Fibroblast of mammary gland (primary cell): Measurements from ENCODE around the gene CCDC169.

Source experiments
- DNase-seq: peaks from one replicate; pipeline ENCODE4 v3.0.0-alpha.2; 2010; ENCODE audit warnings: low read depth
- H3K4me3 ChIP-seq: 2 replicates; pipeline ENCODE4 v1.5.1; 2011; ENCODE audit warnings: low read depth, mild to moderate bottlenecking, low read length, moderate library complexity; ENCODE audit not compliant: control insufficient read depth
- TF ChIP-seq, protein P1 (sequence below): conservative IDR thresholded peaks from 2 replicates; pipeline ENCODE4 v1.5.1; 2011; ENCODE audit warnings: low read depth, low read length, inconsistent platforms; ENCODE audit not compliant: control insufficient read depth, insufficient read depth

The CCDC169 gene

DNA sequence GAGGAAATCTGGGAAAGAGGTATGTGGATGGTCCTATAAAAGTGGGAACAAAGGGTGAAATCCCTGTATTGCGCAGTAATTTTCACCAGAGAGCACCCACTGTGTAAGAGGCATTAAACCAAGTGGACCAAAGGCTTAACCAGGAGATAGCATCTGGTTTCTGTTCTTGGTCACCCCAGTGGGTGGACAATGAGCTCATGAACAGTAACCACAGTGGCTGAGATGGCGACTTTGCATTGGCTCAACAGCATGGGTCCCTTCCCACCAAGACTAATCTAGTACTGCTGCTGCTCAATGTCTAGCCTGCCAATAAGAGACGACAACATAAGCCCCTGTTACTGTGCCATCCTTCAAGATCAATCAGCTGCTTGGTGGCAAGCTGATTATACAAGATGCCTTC lies 36.6 kb downstream of the CCDC169 start:
- TF ChIP-seq, protein P1, sequence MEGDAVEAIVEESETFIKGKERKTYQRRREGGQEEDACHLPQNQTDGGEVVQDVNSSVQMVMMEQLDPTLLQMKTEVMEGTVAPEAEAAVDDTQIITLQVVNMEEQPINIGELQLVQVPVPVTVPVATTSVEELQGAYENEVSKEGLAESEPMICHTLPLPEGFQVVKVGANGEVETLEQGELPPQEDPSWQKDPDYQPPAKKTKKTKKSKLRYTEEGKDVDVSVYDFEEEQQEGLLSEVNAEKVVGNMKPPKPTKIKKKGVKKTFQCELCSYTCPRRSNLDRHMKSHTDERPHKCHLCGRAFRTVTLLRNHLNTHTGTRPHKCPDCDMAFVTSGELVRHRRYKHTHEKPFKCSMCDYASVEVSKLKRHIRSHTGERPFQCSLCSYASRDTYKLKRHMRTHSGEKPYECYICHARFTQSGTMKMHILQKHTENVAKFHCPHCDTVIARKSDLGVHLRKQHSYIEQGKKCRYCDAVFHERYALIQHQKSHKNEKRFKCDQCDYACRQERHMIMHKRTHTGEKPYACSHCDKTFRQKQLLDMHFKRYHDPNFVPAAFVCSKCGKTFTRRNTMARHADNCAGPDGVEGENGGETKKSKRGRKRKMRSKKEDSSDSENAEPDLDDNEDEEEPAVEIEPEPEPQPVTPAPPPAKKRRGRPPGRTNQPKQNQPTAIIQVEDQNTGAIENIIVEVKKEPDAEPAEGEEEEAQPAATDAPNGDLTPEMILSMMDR: no peak
- DNase-seq: peak; percentile 73
- H3K4me3 ChIP-seq: no peak overlapping the region

DNA sequence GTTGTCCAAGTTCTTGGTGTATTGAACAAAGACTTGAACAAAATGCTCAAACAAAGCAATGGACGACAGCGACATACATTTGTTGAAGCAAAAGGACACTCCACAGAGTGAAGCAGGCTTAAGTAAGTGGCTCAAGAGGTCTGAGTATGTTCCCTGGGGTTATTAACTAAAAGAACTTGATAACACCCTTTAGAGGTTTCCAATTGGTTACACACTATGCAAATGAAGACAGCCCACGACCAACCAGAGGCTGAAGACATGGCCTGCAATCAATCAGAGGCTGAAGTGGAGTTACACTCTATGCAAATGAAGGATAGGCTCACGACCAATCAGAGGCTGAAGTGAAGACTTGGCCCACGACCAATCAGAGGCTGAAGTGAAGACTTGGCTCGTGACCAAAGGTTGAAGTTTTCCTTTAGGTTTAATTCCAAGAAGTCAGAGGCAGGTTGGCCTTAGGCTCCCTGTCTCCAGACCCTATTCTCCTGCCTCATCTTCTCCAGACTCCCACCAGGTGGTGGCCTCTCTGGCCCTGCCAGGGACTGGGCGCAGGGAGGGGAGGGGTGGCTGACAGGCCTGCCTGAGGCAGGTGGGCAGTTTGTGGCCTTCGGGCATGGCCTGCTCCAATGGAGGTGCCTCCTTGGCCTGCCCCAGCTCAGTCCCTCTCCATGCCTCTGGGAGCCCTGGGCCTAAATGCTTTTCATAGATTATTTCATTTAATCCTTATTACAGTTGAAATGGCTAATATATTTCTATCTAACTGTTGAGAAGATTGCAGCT lies 38.1 kb downstream of the CCDC169 start:
- TF ChIP-seq, protein P1: no peak
- DNase-seq: no peak
- H3K4me3 ChIP-seq: no peak overlapping the region

DNA sequence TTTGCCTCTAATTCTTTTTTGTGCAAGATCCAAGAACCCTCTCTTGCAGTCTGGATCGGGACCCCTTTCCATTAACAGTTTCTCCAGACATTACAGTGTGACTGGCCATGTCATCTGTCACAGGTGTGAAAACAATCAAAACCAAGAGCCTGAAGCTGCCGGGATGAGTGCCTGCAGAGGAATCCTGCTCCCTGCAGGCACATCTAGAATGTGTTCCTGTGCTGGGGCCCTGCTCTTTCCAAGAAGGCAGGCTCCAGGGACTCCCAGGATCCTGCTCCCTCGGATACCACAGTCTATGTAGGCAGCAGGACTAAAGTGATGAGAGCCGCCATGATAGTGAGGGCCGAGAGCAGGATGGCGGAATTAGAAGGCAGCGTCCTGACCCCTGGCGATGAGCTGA lies 38.8 kb downstream of the CCDC169 start:
- TF ChIP-seq, protein P1: no peak
- DNase-seq: no peak
- H3K4me3 ChIP-seq: no peak overlapping the region

DNA sequence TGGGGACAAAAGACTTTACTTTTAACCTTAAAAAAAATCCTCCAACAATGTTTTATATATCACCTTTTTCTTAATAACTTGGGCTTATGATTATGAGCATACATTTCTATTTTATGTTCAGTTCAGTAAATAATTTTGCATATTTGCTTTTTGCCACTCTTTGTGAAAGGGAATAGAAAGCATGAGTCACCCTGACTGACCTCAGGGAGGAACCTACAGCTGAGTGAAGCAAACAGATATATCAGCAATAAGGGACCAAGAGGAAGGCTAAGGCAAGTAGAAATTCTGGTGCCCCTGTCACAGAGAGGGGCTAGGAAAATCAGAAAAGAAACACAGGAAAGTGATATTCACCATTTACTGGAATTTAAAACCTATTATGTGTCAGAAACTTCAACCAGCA lies 46.1 kb downstream of the CCDC169 start:
- TF ChIP-seq, protein P1: no peak
- no peak overlapping the region for H3K4me3 ChIP-seq
- peak; percentile 31 for DNase-seq

DNA sequence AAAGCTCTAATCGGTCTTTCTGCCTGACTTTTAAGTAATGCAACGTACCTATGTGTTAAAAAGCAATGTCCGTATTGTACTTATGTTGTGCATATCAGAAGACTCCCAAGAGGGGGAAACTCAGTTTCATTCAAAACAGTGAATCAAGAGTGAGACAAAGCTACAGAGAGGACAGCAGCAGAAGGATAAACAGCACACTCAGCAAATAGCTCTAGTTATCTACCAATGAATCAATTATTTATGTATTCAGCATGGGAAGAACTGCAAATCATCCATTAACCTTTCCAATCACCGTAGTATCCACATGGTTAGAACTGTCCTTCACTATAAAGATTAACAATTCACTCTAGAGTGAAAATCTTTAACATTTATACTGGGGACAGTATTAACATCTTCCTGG lies 46.6 kb downstream of the CCDC169 start:
- DNase-seq: no peak
- no peak overlapping the region for H3K4me3 ChIP-seq
- TF ChIP-seq, protein P1: no peak

DNA sequence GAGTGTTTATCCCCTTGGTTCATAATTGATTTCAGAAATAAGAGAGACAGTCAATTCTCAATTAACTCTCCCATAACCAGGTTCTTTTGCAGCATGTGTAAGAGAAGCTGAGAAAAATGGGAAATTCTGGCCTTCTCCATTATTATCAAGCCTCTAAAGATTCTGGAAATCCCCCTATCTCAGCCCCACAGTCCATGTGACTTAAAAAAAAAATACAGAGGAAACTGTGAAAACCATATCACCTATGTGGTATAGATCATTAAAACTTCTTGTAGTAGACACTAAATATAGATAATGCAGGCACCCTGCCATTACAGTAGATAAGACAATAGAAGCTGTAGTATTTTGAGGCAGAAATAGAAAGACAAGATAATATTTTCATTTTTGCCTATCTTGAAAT lies 48.9 kb downstream of the CCDC169 start:
- H3K4me3 ChIP-seq: no peak overlapping the region
- TF ChIP-seq, protein P1: no peak
- DNase-seq: no peak

DNA sequence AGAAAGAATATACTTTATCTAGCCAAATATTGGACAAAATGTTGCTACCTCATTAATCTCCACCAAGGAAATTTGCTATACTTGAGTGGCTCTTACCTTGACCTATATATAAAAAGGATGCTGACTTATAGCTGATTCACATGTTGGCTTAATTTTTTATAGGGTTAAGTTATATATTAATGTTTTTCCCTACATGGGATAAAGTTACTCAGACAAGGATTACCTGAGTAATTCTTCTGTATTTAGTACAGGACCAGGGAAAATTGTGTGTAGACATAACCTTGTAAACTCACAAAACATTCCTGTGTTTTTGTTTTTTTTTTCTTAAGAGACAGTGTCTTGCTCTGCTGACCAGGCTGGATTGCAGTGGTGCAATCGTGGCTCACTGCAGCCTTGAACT lies 52.6 kb downstream of the CCDC169 start:
- TF ChIP-seq, protein P1: no peak
- no peak for DNase-seq
- H3K4me3 ChIP-seq: no peak overlapping the region
